Measurements from ENCODE around the gene EIF4H.
"Not testable (repeated sequence)": the region's sequence is repeated elsewhere in the genome, so short reads cannot be mapped to it uniquely, and the experiment has no call there.

EIF4H gene

GRCh38 chr7:74199551-74200355 lies 25.6 kb downstream of the EIF4H start:
- TF ChIP-seq ZFX (IDR thresholded peaks at IDR 0.05; ENCODE audit: borderline replicate concordance) (no peak), CTCF (IDR thresholded peaks at IDR 0.05) (no peak)
- H3K27ac ChIP-seq, result peak overlapping the region; percentile 2; the same call in 1 of the 2 replicates

DNA sequence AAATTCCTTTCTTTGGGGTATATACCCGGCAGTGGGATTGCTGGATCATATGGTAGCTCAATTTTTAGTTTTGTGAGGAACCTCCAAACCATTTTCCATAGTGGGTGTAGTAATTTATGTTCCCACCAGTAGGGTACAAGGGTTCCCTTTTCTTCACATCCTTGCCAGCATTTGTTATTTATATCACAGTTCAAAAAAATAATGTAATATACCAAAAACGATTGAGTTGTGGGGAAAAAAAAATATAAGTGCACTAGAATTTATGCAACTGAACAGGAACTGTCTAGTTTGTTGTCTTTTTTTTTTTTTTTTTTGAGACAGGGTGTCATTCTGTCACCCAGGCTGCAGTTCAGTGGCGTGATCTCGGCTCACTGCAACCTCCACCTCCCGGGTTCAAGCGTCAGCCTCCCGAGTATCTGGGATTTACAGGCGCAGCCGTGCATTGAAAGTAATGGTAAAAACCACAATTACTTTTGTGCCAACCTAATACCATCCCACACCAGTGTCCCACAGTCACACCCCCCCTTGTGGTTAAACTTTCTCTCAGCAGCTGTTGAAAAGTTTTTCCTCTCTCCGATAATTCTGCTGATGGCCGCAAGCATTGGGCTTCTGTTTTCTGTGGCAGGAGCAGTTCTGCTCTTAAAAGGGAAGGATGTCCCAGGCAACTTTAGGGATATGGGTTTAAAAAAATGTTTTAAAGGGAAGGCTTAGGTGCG lies 28.8 kb downstream of the EIF4H start:
- no peak overlapping the region for H3K27ac ChIP-seq

GRCh38 chr7:74203956-74204618 lies 29.9 kb downstream of the EIF4H start:
- TF ChIP-seq CTCF (IDR thresholded peaks at IDR 0.05) (no peak), ZFX (IDR thresholded peaks at IDR 0.05; ENCODE audit: borderline replicate concordance) (no peak)
- H3K27ac ChIP-seq, result no peak overlapping the region

More for the DNA sequence above, 28.8 kb downstream of the EIF4H start:
- TF ChIP-seq ZFX (IDR thresholded peaks at IDR 0.05; ENCODE audit: borderline replicate concordance) (no peak), CTCF (IDR thresholded peaks at IDR 0.05) (peak; percentile 67)

- 0 out of 2 replicates have a peak overlapping the region, but pooled peaks have one; percentile 3 for H3K27ac ChIP-seq
These were observed 31.9 kb downstream of the EIF4H start for GRCh38 chr7:74206052-74206451.

DNA sequence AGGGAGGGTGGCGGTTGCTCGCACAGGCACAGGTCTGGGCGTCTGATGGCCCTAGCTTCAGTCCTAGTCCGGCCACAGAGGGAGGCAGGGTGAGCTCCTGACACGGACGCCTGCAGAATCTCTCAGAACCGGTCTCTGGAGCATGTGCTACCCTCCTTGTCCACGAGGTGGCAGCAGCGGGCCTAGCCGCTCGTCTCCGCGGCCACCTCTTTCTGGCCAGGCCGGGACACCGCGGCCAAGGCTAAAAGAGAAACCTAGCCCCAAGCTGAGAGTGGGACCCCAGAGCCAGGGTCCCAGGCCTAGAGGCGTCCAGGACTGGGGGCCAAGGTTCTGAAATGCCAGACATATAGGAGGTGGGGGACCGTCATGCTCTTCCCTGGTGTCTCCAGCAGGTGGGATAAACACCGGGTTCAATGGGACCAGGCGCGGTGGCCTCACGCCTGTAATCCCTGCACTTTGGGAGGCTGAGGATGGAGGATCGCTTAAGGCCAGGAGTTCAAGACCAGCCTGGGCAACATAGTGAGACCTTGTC lies 32.5 kb downstream of the EIF4H start:
- TF ChIP-seq ZFX (IDR thresholded peaks at IDR 0.05; ENCODE audit: borderline replicate concordance) (no peak), CTCF (IDR thresholded peaks at IDR 0.05) (peak; percentile 100)
- H3K27ac ChIP-seq, result no peak overlapping the region

DNA sequence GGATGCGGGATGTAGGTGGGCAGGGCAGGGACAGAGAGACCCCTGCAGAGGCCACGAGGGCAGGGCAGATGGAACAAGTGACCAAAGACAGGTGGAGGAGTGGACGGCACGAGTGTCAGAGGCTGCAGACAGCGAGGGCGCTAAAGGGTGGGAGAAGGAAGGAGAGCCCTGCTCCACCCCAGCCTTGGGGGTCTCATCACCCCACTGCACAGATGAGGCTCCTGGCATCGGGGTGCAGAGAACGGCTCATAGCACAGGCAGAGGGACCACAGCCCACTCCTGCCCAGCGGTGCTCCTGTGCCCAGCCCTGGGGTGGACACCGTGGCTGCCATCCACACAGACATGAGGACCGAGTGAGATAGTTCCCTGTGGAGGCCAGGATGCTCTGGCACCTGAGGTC lies 33.4 kb downstream of the EIF4H start:
- no peak for TF ChIP-seq ZFX (IDR thresholded peaks at IDR 0.05; ENCODE audit: borderline replicate concordance)
- no peak for TF ChIP-seq CTCF (IDR thresholded peaks at IDR 0.05)
- no peak overlapping the region for H3K27ac ChIP-seq

DNA sequence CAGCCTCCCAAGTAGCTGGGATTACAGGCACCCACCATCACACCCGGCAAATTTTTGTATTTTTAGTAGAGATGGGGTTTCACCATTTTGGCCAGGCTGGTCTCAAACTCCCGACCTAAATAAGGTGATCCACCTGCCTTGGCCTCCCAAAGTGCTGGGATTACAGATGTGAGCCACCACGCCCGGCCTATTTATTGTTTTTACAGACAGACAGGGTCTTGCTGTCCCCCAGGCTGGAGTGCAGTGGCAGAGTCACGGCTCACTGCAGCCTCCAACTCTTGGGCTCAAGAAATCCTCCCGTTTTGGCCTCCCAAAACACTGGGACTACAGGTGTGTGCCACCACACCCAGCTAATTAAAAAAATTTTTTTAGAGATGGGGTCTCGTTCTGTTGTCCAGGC lies 34.1 kb downstream of the EIF4H start:
- H3K27ac ChIP-seq, result not testable (repeated sequence)

DNA sequence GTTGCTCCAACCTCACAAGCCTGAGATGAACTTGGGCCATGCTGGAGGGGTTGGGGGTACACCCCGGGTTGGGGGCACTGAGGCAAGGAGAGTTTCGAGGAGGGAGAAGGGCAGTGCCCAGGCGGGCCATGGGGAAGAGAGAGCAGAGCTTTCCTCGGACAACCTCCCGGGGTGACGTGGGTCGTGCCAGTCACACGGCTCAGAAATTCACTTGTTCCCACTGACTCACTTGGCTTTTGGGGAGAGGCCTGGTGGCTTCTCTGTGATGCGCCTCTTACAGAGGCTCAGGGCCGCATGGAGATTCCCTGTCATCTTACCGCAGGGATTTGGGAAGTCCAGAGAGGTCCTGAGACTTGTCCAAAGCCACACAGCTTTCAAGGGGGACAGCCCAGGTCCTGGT lies 38.5 kb downstream of the EIF4H start:
- no peak for TF ChIP-seq CTCF (IDR thresholded peaks at IDR 0.05)
- no peak for TF ChIP-seq ZFX (IDR thresholded peaks at IDR 0.05; ENCODE audit: borderline replicate concordance)
- no peak overlapping the region for H3K27ac ChIP-seq
